Liver (tissue), 9 donors: Measurements from ENCODE around the gene RNF145. TPM values are rescaled to one million over a fixed set of nuclear protein-coding genes. Genes with fewer than 3 reads are reported as not detected.
"Not testable (repeated sequence)": the region's sequence is repeated elsewhere in the genome, so short reads cannot be mapped to it uniquely, and the experiment has no call there.

Experiments
- DNase-seq: peaks from one replicate; pipeline ENCODE4 v3.0.0-alpha.2; 2017; ENCODE audit warnings: low spot score
- H3K27ac ChIP-seq, 2 donors: one replicate each; pipeline ENCODE4 v1.7.0; 2013; ENCODE audit warnings: inconsistent platforms in 2 of 2, low read length in 2 of 2, control low read depth in 1 of 2, low read depth in 1 of 2, mild to moderate bottlenecking in 1 of 2
- H3K27me3 ChIP-seq, 4 donors: one replicate each; pipeline versions ENCODE4 v1.6.1 to v1.7.0; 2013; ENCODE audit warnings: low read length in 3 of 4, inconsistent platforms in 1 of 4, mild to moderate bottlenecking in 1 of 4, moderate library complexity in 1 of 4; ENCODE audit not compliant: control insufficient read depth in 4 of 4, insufficient read depth in 4 of 4
- H3K36me3 ChIP-seq, 4 donors: one replicate each; pipeline versions ENCODE4 v1.6.1 to v1.7.0; 2013; ENCODE audit warnings: low read length in 3 of 4, mild to moderate bottlenecking in 3 of 4, low read depth in 1 of 4, moderate library complexity in 1 of 4; ENCODE audit not compliant: control insufficient read depth in 4 of 4, insufficient read depth in 3 of 4
- H3K4me1 ChIP-seq, 4 donors: one replicate each; pipeline versions ENCODE4 v1.6.1 to v1.7.0; 2013; ENCODE audit warnings: low read length in 3 of 4, mild to moderate bottlenecking in 3 of 4, moderate library complexity in 1 of 4; ENCODE audit not compliant: control insufficient read depth in 4 of 4, insufficient read depth in 4 of 4
- H3K4me3 ChIP-seq, 3 donors: one replicate each; pipeline versions ENCODE4 v1.6.1 to v1.7.0; 2013; ENCODE audit warnings: low read length in 3 of 3, control low read depth in 1 of 3, low read depth in 1 of 3, mild to moderate bottlenecking in 1 of 3
- H3K9ac ChIP-seq, 2 donors: one replicate each; pipeline ENCODE4 v1.7.0; 2013; ENCODE audit warnings: low read length in 2 of 2, mild to moderate bottlenecking in 2 of 2, moderate library complexity in 2 of 2, control low read depth in 1 of 2, low read depth in 1 of 2
- H3K9me3 ChIP-seq, 4 donors: one replicate each; pipeline versions ENCODE4 v1.6.1 to v1.7.0; 2013; ENCODE audit warnings: low read length in 3 of 4; ENCODE audit not compliant: control insufficient read depth in 4 of 4
- ATF3 ChIP-seq: IDR thresholded peaks from 2 replicates; pipeline ENCODE4 v1.6.1; 2016; ENCODE audit warnings: antibody characterized with exemption
- CTCF ChIP-seq: fragments of 150-350 bp; IDR thresholded peaks from 2 replicates; pipeline ENCODE4 v1.5.1; 2017; ENCODE audit warnings: improper control_type of control experiment, low read depth, low read length; ENCODE audit not compliant: missing input control
- EGR1 ChIP-seq, 2 donors: IDR thresholded peaks; 2 replicates each; pipeline ENCODE4 v1.6.1; 2016 to 2018; ENCODE audit warnings: antibody characterized with exemption in 2 of 2, low read depth in 2 of 2
- FOXA1 ChIP-seq: IDR thresholded peaks from 2 replicates; pipeline ENCODE4 v1.6.1; 2016; ENCODE audit warnings: antibody characterized with exemption
- GABPA ChIP-seq, 2 donors: IDR thresholded peaks in 1 of 2; conservative IDR thresholded peaks in 1 of 2; 2 replicates each; pipeline ENCODE4 v1.6.1; 2016; ENCODE audit warnings: antibody characterized with exemption in 2 of 2, mild to moderate bottlenecking in 1 of 2, moderate library complexity in 1 of 2
- HNF4A ChIP-seq, 2 donors: conservative IDR thresholded peaks; 2 replicates each; pipeline ENCODE4 v1.6.1; 2016; ENCODE audit warnings: antibody characterized with exemption in 2 of 2, mild to moderate bottlenecking in 2 of 2
- HNF4G ChIP-seq: IDR thresholded peaks from 2 replicates; pipeline ENCODE4 v1.6.1; 2016; ENCODE audit warnings: antibody characterized with exemption
- JUND ChIP-seq, 2 donors: IDR thresholded peaks; 2 replicates each; pipeline ENCODE4 v1.6.1; 2016; ENCODE audit warnings: antibody characterized with exemption in 2 of 2
- MAX ChIP-seq: IDR thresholded peaks from 2 replicates; pipeline ENCODE4 v1.6.1; 2016; ENCODE audit warnings: antibody characterized with exemption
- NR2F2 ChIP-seq: IDR thresholded peaks from 2 replicates; pipeline ENCODE4 v1.6.1; 2016; ENCODE audit warnings: antibody characterized with exemption
- REST ChIP-seq: IDR thresholded peaks from 2 replicates; pipeline ENCODE4 v1.6.1; 2016; ENCODE audit warnings: antibody characterized with exemption, mild to moderate bottlenecking
- RXRA ChIP-seq, 2 donors: IDR thresholded peaks; 2 replicates each; pipeline ENCODE4 v1.6.1; 2017 to 2018; ENCODE audit warnings: antibody characterized with exemption in 2 of 2, mild to moderate bottlenecking in 1 of 2
- SP1 ChIP-seq: IDR thresholded peaks from 2 replicates; pipeline ENCODE4 v1.6.1; 2018; ENCODE audit warnings: antibody characterized with exemption, mild to moderate bottlenecking
- TAF1 ChIP-seq: conservative IDR thresholded peaks from 2 replicates; pipeline ENCODE4 v1.6.1; 2016; ENCODE audit warnings: antibody characterized with exemption, mild to moderate bottlenecking
- YY1 ChIP-seq: IDR thresholded peaks from 2 replicates; pipeline ENCODE4 v1.6.1; 2016; ENCODE audit warnings: antibody characterized with exemption, mild to moderate bottlenecking
- ZBTB33 ChIP-seq: IDR thresholded peaks from 2 replicates; pipeline ENCODE4 v1.6.1; 2016; ENCODE audit warnings: antibody characterized with exemption
- WGBS: extraction: QIAGEN DNeasy Blood & Tissue Kit; methylation state at CpG from one replicate; pipeline ENCODE4 v1.1.7; 2013; 5-methylcytosine and 5-hydroxymethylcytosine counted together
- polyA plus RNA-seq, 2 donors: library from polyadenylated mRNA; stranded (reverse) in 1 of 2; unstranded in 1 of 2; fragments of 200-250 nt in 1 of 2; fragments of >200 nt in 1 of 2; fragmentation: Nextera tagmentation in 1 of 2; extraction: Ambion mirVana in 1 of 2; gene quantifications; one replicate each; pipeline versions ENCODE4 v1.2.1 to v1.2.3, GENCODE V29; 2013 to 2015
- total RNA-seq, 2 donors: library from RNA; depleted of rRNA; stranded (reverse); fragments of >200 nt; gene quantifications; one replicate each; pipeline ENCODE4 v1.2.3, GENCODE V29; 2014
- donor health status: healthy.
- donor health status: healthy.
- donor health status: healthy.
- donor health status: healthy.
- donor health status: healthy.

Gene RNF145
- total and polyA plus RNA-seq, 4 donors = 2.9 to 34.6 (median 11.7) TPM

- Histone ChIP-seq H3K9me3 (no peaks in the 10 kb centered on the region), H3K27ac (no peak overlapping the region), H3K4me1 (no peaks in the 10 kb centered on the region), H3K36me3 (peaks cover 2 to 11% (median 7%) of the 10 kb centered on the region in 4 donors), H3K9ac (no peak overlapping the region), H3K27me3 (no peaks in the 10 kb centered on the region), H3K4me3 (no peak overlapping the region)
- 93% methylated on average over 9 of the region's 9 CpGs for WGBS
- TF ChIP-seq JUND (IDR thresholded peaks at IDR 0.05) (no peak), YY1 (no peak), MAX (no peak), FOXA1 (no peak), HNF4G (no peak), CTCF (no peak), RXRA (IDR thresholded peaks at IDR 0.05) (no peak), ATF3 (no peak), GABPA (IDR thresholded peaks at IDR 0.05 in 1 of 2, conservative IDR thresholded peaks at IDR 0.05 in 1 of 2) (no peak), REST (no peak), SP1 (no peak), HNF4A (conservative IDR thresholded peaks at IDR 0.05) (no peak), ZBTB33 (no peak), TAF1 (no peak), EGR1 (IDR thresholded peaks at IDR 0.05; ENCODE audit: low read depth in 2 of 2) (no peak), NR2F2 (no peak)
- no peak for DNase-seq
Measured at GRCh38 chr5:159161361-159162214, 47.8 kb downstream of the RNF145 start.

- H3K9me3 ChIP-seq, H3K27me3 ChIP-seq, H3K9ac ChIP-seq, H3K4me3 ChIP-seq, DNase-seq, H3K4me1 ChIP-seq, H3K27ac ChIP-seq: not testable (repeated sequence)
- whole genome bisulfite sequencing = 68% methylated on average over 4 of the region's 4 CpGs
- H3K36me3 ChIP-seq = peaks cover 2 to 11% (median 6%) of the 10 kb centered on the region in 4 donors
Measured at GRCh38 chr5:159158553-159159091, 50.7 kb downstream of the RNF145 start.
